ENCODE measurements around the gene PLXNA2. TPM values are rescaled to one million over a fixed set of nuclear protein-coding genes. Genes with fewer than 3 reads are reported as not detected.

The PLXNA2 gene
- total RNA-seq, 2 experiments from 2014 or later = 0.23 TPM; not detected in 1

DNA sequence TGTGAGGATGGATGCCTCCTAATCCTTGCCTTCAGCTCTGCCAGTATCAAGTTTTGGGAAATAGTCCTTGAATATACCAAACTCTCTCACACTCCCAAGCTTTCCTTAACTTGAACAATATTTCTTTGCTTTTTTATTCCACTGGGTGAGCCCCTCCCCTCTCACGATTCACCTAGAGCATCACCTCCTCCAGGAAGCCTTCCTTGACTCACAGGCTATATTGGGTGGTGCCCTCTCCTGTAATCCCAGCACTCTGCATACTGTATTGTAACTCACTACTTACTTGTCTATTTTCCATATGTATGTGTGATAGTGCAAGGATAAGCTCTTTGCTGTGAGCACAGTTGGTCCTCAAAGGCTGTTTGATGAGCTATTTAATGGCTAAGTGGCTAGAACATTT is 114.7 kb downstream of the PLXNA2 start:
- intact Hi-C loops (cut with micrococcal nuclease; ENCODE audit: unreplicated experiment) = no loop called here
- POLR2A ChIA-PET = no interaction called here
- Histone ChIP-seq H3K4me3 (ENCODE audit: low read depth, low read length, poor library complexity, severe bottlenecking) (no peak overlapping the region), H3K9me2 (ENCODE audit: insufficient read depth, low read length) (no peaks in the 10 kb centered on the region), H2AFZ (ENCODE audit: low read length) (no peak overlapping the region), H3K27ac (ENCODE audit: low read depth, low read length, poor library complexity, severe bottlenecking) (no peak overlapping the region), H3K4me2 (ENCODE audit: low read length) (no peak overlapping the region), H4K20me1 (ENCODE audit: insufficient read depth, low read length) (no peaks in the 10 kb centered on the region), H3K4me1 (ENCODE audit: insufficient read depth, low read length, poor library complexity, severe bottlenecking) (no peaks in the 10 kb centered on the region), H3K36me3 (ENCODE audit: insufficient read depth, low read length) (no peaks in the 10 kb centered on the region), H3K9me3 (ENCODE audit: low read length) (no peaks in the 10 kb centered on the region), H3K79me2 (ENCODE audit: insufficient read depth, low read depth, low read length) (no peaks in the 10 kb centered on the region)
- CTCF ChIA-PET (ENCODE audit: unreplicated experiment) = interaction anchor here (1.0 kb wide), 1 partner anchor 93 kb away, joined by 3 read pairs; no protein-coding TSS in a partner anchor
- no peak for DNase-seq (ENCODE audit: low spot score)
- no TSS peak for BruUV-seq (replicated peaks)
- TF ChIP-seq EZH2phosphoT487 (IDR thresholded peaks at IDR 0.05; ENCODE audit: borderline replicate concordance, low read depth, low read length) = no peak
- TF ChIP-seq, protein P1, sequence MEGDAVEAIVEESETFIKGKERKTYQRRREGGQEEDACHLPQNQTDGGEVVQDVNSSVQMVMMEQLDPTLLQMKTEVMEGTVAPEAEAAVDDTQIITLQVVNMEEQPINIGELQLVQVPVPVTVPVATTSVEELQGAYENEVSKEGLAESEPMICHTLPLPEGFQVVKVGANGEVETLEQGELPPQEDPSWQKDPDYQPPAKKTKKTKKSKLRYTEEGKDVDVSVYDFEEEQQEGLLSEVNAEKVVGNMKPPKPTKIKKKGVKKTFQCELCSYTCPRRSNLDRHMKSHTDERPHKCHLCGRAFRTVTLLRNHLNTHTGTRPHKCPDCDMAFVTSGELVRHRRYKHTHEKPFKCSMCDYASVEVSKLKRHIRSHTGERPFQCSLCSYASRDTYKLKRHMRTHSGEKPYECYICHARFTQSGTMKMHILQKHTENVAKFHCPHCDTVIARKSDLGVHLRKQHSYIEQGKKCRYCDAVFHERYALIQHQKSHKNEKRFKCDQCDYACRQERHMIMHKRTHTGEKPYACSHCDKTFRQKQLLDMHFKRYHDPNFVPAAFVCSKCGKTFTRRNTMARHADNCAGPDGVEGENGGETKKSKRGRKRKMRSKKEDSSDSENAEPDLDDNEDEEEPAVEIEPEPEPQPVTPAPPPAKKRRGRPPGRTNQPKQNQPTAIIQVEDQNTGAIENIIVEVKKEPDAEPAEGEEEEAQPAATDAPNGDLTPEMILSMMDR (conservative IDR thresholded peaks at IDR 0.05; ENCODE audit: low read length) = no peak

DNA sequence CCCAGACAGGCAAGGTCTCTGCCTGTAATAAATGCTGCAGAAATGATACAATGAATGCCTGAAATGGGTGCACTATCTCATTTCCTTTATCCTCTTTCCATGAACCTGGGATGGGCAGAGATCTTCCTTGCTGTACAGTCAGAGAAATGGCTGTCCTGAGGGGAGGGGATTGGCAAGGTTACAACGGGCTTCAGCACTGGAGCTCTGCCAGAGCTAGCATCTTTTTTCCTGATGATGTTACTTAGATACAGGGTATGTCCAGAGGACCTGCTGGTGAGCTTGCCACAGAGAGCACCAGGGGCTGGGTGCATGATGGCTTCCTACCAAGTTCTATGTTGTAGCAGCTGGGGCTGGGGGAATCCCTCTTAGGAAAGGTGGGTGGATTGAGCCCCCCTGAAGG is 115.1 kb downstream of the PLXNA2 start:
- no peak overlapping the region for H3K4me2 ChIP-seq (ENCODE audit: low read length)
- intact Hi-C loops (cut with micrococcal nuclease; ENCODE audit: unreplicated experiment) = no loop called here
- no peaks in the 10 kb centered on the region for H3K9me3 ChIP-seq (ENCODE audit: low read length)
- no peaks in the 10 kb centered on the region for H3K36me3 ChIP-seq (ENCODE audit: insufficient read depth, low read length)
- DNase-seq (ENCODE audit: low spot score) = no peak
- H3K79me2 ChIP-seq (ENCODE audit: insufficient read depth, low read depth, low read length) = no peaks in the 10 kb centered on the region
- H3K4me1 ChIP-seq (ENCODE audit: insufficient read depth, low read length, poor library complexity, severe bottlenecking) = no peaks in the 10 kb centered on the region
- no peak overlapping the region for H3K27ac ChIP-seq (ENCODE audit: low read depth, low read length, poor library complexity, severe bottlenecking)
- no peak overlapping the region for H2AFZ ChIP-seq (ENCODE audit: low read length)
- TF ChIP-seq, protein P1 (conservative IDR thresholded peaks at IDR 0.05; ENCODE audit: low read length) = no peak
- TF ChIP-seq EZH2phosphoT487 (IDR thresholded peaks at IDR 0.05; ENCODE audit: borderline replicate concordance, low read depth, low read length) = no peak
- ChIA-PET POLR2A (no interaction called here), CTCF (ENCODE audit: unreplicated experiment) (interaction anchor here (1.0 kb wide), 1 partner anchor 93 kb away, joined by 3 read pairs; no protein-coding TSS in a partner anchor)
- H3K4me3 ChIP-seq (ENCODE audit: low read depth, low read length, poor library complexity, severe bottlenecking) = no peak overlapping the region
- no peaks in the 10 kb centered on the region for H3K9me2 ChIP-seq (ENCODE audit: insufficient read depth, low read length)
- BruUV-seq (replicated peaks) = no TSS peak
- H4K20me1 ChIP-seq (ENCODE audit: insufficient read depth, low read length) = no peaks in the 10 kb centered on the region

DNA sequence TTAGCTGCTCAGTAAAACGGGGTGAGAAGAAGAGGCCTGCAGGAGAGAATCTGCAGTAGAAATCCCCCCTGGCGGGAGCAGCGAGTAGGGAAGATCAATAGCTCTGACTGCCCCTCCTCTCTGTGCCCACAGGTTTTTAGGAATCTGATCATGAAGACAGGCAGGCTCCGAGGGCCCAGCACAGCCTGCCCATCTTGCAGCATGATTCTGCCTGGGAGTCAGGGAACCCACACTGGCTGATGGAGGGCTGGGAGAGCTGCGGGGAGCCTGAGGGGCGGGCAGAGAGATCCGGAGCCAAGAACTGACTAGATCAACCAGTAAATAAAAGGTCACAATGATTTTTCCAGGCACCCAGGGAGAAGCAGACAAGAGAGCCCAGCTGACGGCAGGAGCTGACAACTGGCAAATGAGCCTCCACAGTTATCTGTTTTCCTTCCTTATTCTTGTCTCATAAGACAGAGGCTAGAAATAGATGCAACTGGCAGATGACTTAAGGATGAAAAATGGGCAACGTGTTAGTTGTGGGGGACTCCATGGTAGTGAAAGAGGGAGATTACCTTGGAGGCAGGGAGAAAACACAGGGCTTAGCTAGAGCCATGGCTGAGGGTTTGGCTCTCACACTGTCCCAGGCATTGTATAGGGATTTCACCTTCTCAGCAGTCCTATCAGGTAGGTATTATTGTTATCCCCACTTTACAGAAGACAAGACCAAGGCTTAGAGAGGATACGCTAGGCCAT is 116.2 kb downstream of the PLXNA2 start:
- Histone ChIP-seq H3K4me1 (ENCODE audit: insufficient read depth, low read length, poor library complexity, severe bottlenecking) (no peaks in the 10 kb centered on the region), H3K4me3 (ENCODE audit: low read depth, low read length, poor library complexity, severe bottlenecking) (no peak overlapping the region), H4K20me1 (ENCODE audit: insufficient read depth, low read length) (no peaks in the 10 kb centered on the region), H3K4me2 (ENCODE audit: low read length) (no peak overlapping the region), H3K9me3 (ENCODE audit: low read length) (no peaks in the 10 kb centered on the region), H2AFZ (ENCODE audit: low read length) (no peak overlapping the region), H3K9me2 (ENCODE audit: insufficient read depth, low read length) (no peaks in the 10 kb centered on the region), H3K36me3 (ENCODE audit: insufficient read depth, low read length) (no peaks in the 10 kb centered on the region), H3K79me2 (ENCODE audit: insufficient read depth, low read depth, low read length) (no peaks in the 10 kb centered on the region), H3K27ac (ENCODE audit: low read depth, low read length, poor library complexity, severe bottlenecking) (no peak overlapping the region)
- intact Hi-C loops (cut with micrococcal nuclease; ENCODE audit: unreplicated experiment) = no loop called here
- ChIA-PET CTCF (ENCODE audit: unreplicated experiment) (interaction anchor here (0.6 kb wide), 1 partner anchor 78 kb away, joined by 3 read pairs; no protein-coding TSS in a partner anchor), POLR2A (interaction anchor here (1.3 kb wide), 1 partner anchor 16 kb away, joined by 3 read pairs; no protein-coding TSS in a partner anchor)
- no peak for DNase-seq (ENCODE audit: low spot score)
- no peak for TF ChIP-seq EZH2phosphoT487 (IDR thresholded peaks at IDR 0.05; ENCODE audit: borderline replicate concordance, low read depth, low read length)
- TF ChIP-seq, protein P1 (conservative IDR thresholded peaks at IDR 0.05; ENCODE audit: low read length) = no peak
- no TSS peak for BruUV-seq (replicated peaks)

Data from OCI-LY7 (cell line).